AG10803 (cell line): ENCODE results near the gene TMEM163.
"Not testable (repeated sequence)": the region's sequence is repeated elsewhere in the genome, so short reads cannot be mapped to it uniquely, and the experiment has no call there.

Experiments
- DNase-seq: peaks from one replicate; pipeline ENCODE4 v3.0.0; 2010; ENCODE audit warnings: low read depth
- H3K4me3 ChIP-seq: 2 replicates; pipeline ENCODE4 v1.5.1; 2011; ENCODE audit warnings: mild to moderate bottlenecking, low read length, control low read depth
- CTCF ChIP-seq: conservative IDR thresholded peaks from 2 replicates; pipeline ENCODE4 v1.5.1; 2011; ENCODE audit warnings: mild to moderate bottlenecking, low read length, control low read depth, inconsistent platforms

The TMEM163 gene

DNA sequence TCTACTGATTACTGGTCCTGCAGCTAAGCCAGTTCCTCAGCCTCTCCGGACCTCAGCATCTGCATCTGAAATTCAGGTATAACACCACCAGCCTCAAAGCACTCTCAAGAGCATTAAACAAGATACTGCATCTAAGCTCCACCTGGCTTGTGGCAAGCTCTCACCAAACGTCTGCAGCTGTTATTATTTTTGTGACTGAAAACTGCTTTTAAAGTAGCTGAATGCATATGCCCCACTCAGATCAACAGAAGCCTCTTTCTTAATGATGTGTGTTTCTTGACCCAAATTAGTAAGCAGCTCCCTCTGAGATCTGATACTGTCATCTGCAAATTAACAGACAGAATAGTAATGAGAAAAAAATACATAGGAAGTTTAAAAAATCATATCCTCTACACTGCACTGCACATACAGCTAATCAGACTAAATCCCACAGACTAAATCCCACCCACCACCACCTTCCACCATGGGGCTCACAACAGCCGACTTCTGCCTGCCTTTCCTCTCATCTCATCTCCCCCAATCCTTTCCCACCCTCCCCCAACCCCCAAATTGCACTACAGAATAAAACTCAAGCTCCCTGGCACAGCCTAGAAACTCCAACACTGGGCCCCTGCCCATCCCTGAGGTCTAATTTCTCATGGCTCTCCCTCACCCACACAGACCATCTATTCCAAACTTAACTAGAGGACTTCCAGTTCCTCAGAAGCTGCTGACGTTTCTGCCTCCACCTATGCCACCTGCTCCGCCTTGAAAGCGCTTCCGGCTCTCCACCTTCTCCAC is 52.9 kb downstream of the TMEM163 start:
- DNase-seq: no peak
- TF ChIP-seq CTCF: no peak
- H3K4me3 ChIP-seq: no peak overlapping the region

- no peak for TF ChIP-seq CTCF
- DNase-seq: no peak
- H3K4me3 ChIP-seq: no peak overlapping the region
Measured at GRCh38 chr2:134663451-134664450, 55.0 kb downstream of the TMEM163 start.

- no peak for DNase-seq
- no peak overlapping the region for H3K4me3 ChIP-seq
- TF ChIP-seq CTCF: no peak
Measured at GRCh38 chr2:134662751-134663150, 56.0 kb downstream of the TMEM163 start.

DNA sequence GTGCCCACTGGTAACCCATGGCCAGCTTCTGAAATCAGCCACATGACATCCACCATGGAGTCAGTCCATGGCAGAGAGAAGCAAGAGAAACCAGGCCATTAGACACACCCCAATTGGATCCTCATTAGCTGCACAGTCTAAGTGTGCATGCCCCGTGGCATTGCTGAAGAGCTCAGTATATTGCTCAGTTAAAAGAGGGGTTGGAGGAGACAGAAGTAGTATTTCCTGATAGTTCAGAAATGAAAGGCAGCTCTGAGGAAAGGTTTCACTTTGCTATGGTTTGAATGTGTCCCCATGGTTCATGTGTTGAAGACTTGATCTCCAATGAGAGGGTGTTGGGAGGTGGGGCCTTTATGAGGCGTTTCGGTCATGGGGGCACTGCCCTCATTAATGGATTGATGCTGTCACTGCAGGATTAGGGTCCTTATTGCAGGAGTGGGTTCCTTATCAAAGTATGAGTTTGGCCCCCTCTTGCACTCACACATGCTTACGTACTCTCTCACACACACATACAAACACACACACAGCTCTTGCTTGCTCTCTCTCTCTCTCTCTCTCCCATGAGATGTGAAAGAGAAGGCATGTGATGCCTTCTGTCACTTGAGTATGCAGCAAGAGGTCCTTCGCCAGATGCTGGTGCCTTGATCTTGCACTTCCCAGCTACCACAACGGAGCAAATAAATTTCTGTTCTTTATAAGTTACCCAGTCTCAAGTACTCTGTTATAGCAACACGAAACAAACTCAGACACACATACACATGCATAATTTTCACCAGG is 58.0 kb downstream of the TMEM163 start:
- no peak for DNase-seq
- no peak overlapping the region for H3K4me3 ChIP-seq
- TF ChIP-seq CTCF: no peak

GRCh38 chr2:134659724-134660123 is 59.1 kb downstream of the TMEM163 start:
- H3K4me3 ChIP-seq: no peak overlapping the region
- DNase-seq: no peak
- TF ChIP-seq CTCF: no peak

DNA sequence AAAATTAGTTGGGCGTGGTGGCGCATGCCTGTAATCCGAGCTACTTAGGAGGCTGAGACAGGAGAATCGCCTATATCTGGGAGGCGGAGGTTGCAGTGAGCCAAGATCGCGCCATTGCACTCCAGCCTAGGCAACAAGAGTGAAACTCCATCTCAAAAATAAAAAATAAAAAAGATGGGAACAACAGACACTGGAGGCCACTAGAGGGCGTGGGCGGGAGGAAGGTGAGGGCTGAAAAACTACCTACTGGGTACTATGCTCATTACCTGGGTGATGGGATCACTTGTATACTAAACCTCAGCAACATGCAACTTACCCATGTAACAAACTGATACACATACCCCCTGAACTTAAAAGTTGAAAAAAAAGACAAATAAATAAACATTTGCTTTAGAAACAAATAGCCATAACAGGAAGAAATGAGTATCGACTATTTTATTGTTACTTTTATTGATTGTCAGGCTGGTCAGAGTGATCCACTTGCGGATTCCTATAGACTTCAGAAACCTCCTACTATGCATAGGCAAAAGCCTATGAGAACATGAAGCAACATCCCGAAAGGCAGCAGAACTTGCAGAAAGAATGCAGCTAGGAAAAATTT is 61.0 kb downstream of the TMEM163 start:
- no peak for DNase-seq
- TF ChIP-seq CTCF: peak; percentile 23
- no peak overlapping the region for H3K4me3 ChIP-seq

- H3K4me3 ChIP-seq, DNase-seq: not testable (repeated sequence)
Measured at GRCh38 chr2:134656391-134656790, 62.4 kb downstream of the TMEM163 start.
